HG03442 (cell line): Measurements from ENCODE around the gene NOL4L.

Experiments used
- ATAC-seq: cut with Tn5 transposase; IDR thresholded peaks from one replicate; pipeline ENCODE4 v1.9.1; 2021; ENCODE audit warnings: mild to moderate bottlenecking, moderate library complexity; ENCODE audit not compliant: unreplicated experiment

The NOL4L gene

GRCh38 chr20:32449890-32450401 lies 135.2 kb downstream of the NOL4L start:
- no peak for ATAC-seq

GRCh38 chr20:32449057-32449889 lies 135.9 kb downstream of the NOL4L start:
- no peak for ATAC-seq

DNA sequence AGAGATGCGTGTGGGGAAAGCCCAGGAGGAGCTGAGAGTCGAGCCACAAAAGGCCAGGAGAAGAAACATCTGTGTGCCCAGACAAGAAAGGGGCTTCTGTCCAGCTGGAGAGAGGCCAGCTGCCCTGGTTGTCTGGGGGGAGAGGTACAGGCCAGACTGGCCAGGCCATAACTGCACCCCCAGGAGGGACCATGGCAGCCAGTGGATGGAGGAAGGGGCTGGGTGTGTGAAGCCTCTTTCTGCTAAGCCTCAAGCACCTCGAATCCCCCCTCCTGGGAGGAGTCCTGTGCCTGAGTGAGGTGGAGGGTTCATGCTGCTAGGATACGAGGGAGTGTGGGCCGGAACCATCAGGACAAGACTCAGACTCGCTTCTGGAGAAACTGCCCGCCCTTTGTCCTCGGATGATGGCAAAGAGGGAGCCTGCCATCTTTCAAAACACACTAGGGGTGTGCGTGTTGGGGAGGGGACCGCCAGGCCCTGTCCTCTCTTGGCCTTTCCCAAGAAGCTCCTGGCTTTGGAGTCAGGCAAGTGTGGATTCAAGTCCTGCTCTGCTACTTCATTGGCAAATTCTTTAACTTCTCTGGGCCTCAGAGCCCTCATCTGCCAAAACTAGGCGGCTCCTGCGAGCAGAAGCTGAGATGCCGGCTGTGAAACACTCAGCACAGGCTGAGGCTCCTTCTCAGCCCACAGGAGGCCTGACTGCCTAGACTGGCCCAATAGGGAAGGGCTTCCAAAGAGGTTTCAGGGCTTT lies 136.7 kb downstream of the NOL4L start:
- ATAC-seq: no peak

DNA sequence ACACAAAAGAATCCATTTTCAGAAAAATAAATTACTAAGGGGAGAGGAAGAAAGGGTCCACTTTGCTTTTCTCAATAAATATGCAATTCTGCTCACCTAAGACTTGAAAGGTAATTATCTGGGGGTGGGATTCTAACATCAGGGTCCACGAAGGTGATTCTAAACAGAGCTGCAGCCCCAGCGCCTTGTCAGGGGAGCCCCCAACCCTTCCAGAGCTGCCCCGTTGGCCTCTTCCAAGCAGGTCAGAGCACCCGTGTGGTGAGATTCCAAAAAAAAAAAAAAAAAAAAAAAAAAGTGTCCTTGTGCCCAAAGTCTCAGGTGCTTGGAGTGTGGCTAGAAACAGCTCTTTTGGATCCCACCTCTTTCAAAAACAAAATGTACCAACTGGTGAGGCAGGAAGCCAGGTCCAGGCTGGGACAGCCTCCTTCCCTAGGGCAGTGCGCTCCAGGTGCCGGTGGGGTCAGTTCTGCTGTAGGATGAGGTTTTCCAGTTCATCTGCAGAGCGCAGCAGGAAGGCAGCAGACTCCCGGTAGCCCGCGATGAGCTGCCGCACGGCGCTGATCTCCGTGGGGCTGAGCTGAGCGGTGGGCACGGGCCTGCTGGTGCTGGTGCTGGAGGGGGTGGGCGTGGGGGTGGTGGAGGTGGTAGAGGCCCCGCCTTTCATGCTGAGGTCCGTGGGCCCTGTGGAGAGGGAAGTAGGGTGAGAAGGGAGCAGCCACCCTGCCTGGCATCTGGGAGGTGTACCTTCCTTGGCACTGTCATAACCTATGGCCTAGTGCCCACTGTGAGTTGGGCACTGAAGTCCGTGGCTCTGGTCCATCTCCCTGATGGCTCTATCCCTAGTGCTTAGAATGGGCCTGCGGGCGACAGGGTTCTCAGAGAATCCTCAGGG lies 137.8 kb downstream of the NOL4L start:
- no peak for ATAC-seq

DNA sequence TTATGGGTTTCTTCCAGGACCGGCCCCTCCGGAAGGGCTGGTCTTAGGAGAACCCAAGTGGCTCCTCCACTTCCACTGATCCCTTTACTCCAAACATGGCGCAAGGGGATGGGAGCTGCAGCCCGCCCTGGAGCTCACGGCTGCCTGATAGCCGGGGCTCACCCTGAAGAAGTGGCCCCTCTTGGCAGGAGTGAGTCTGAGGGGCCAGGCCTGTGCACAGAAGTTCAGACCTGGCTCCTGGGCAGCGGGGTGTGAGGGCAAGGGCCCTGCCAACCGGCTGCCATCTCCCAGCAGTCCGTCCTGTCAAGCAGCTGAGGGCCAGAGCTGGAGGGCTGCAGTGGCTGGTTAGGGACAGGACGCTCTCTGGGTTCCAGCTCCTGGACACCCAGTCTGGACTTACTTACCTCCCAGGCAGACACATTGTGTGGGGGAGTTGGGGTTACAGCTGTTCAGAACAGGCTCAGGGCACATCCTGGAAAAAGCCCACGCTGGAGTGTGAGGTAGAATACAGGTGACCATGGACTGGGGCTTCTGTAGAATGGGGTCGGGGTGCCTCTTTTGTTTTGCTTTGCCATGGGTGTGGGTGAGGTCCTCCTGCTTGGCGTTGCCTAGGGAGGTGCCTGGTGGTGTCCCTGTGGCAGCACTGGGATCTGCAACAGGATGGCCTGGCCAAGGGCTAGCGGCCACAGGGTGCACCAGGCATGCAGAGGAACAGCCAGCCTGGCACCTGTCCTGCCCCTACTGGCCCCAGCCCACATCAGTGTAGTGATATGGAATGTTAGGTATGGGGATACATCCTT lies 138.6 kb downstream of the NOL4L start:
- no peak for ATAC-seq

DNA sequence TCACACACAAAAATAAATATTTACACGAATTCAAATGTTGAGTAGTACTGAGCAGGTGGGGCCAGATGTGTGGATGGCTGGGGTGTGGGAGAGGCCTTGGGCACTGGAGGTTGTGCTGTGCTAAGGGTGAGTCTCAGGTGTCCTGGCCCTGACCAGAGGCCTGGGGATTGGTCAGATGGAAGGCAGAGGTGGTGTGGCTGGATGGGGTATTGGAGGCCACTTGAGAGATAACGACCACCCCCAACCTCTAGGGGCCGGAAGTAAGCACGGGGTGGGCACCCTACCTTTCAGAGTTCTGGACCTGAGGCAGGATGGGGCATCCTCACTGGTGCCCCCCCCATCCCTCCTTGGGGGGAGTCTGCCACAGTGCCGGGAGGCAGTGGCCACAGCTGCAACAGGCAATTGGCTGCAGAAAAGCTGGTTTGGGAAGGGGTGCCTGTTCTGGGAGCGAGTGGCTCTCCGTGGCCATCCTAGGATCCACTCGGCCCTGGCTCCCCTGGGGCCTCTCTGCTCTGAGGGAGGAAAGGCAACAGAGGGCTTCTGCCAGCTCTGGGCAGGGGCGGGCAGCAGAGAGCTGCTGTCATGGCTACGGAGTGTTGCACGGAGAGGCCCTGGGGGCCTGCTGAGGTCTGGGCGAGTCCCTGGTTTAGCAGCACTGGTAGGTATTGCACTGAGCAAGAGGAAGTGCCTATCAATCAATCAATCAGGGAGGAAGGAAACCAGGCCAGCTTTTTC lies 139.4 kb downstream of the NOL4L start:
- no peak for ATAC-seq

DNA sequence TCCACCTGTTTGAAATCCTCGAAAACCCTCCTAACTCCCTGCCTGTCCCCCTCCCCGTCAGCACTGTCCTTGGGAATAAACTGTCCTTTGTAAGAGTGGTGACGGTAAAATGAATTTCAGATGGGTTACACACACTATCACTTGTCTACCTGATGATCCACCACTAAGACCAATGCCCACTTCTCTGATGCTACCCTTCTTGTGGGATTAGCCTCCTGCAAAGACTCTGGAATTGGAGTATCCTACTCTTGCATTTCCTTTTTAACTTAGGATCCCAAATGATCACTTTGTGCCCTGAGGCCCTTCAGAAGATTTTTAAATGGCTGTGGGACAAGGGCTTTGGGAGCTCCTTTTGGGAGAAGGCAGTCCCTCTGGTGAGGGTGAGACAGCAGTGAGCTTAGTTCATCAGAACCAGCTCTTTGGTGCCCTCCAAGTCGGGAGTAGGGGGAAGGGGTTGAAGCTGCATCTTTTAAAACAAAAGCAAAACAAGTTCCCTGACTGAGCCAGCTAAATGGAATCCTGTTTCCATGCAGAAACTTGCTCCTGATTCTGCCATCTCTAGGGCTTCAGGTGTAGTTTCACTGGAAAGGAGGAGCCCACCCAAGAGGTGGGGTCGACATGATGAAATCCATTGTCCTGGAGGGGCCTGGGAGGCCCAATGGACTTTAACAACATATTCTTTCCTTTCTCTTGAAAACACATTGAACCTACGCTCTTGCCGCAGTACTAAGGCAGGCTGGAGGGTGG lies 140.5 kb downstream of the NOL4L start:
- ATAC-seq: no peak

GRCh38 chr20:32443386-32443974 lies 141.7 kb downstream of the NOL4L start:
- ATAC-seq: no peak

DNA sequence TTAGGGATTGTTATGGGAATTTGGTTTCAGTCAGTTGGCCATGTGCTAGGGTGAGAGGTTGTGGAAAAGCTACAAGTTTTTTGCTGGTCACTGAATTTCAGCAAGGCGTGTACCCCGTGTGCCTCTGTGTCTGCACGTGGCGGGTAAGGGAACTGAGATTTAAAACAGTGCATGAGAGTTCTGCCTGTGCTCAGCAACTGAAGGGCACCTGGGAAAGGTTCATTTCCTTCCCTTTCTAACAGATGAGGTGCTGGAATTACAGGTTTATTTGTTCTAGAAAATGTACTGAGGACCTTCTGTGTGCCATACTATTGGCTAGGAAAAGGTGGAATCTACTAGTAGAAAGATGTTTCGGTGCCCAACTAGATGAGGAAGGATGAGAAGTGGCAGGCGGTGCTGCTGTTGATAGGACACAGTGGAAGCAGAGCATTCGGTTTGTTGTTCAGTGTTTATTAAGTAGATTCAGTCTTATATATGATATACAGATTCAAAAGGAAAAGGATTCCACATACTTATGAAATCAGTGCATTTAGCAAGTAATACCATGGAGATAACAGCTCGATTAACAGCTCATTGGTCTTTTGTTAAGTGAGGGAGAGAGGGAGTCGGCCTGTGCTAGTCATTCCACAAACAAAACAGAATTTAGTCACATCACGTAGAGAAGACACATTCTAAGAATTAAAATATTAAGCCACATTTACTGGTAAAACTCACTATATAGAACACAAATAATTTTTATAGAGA lies 142.3 kb downstream of the NOL4L start:
- ATAC-seq: no peak

GRCh38 chr20:32441638-32442037 lies 143.5 kb downstream of the NOL4L start:
- ATAC-seq: no peak

GRCh38 chr20:32440758-32441078 lies 144.4 kb downstream of the NOL4L start:
- no peak for ATAC-seq

- ATAC-seq: no peak
These were observed 144.9 kb downstream of the NOL4L start for GRCh38 chr20:32440069-32440757.

- no peak for ATAC-seq
These were observed 145.9 kb downstream of the NOL4L start for GRCh38 chr20:32439132-32439829.

GRCh38 chr20:32438331-32438858 lies 146.7 kb downstream of the NOL4L start:
- no peak for ATAC-seq

- no peak for ATAC-seq
These were observed 147.6 kb downstream of the NOL4L start for GRCh38 chr20:32437391-32438074.

GRCh38 chr20:32436968-32437367 lies 148.2 kb downstream of the NOL4L start:
- ATAC-seq: no peak
